ENCODE data around the gene HERC2.
"Not testable (repeated sequence)": the region's sequence is repeated elsewhere in the genome, so short reads cannot be mapped to it uniquely, and the experiment has no call there.

Gene HERC2

DNA sequence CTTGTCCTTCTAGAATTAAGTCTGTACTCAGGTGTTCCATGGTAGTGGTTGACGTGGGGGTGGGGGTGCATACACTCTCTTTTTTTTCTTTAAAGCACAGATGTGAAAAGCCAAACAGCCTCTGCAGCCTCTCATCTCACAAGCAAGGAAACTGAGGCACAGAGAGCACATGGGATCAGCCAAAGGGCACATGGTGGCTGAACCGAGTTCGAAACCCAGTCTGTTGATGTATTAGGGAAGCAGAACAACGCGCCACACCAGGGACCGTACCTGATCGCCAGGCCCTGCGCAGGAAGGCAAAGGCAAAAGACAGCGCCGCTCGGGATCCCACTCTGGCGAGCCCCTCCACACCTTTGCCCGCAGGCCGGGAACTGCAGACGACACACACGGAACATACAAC, 47.3 kb downstream of the HERC2 start:
- no peak for DNase-seq

DNA sequence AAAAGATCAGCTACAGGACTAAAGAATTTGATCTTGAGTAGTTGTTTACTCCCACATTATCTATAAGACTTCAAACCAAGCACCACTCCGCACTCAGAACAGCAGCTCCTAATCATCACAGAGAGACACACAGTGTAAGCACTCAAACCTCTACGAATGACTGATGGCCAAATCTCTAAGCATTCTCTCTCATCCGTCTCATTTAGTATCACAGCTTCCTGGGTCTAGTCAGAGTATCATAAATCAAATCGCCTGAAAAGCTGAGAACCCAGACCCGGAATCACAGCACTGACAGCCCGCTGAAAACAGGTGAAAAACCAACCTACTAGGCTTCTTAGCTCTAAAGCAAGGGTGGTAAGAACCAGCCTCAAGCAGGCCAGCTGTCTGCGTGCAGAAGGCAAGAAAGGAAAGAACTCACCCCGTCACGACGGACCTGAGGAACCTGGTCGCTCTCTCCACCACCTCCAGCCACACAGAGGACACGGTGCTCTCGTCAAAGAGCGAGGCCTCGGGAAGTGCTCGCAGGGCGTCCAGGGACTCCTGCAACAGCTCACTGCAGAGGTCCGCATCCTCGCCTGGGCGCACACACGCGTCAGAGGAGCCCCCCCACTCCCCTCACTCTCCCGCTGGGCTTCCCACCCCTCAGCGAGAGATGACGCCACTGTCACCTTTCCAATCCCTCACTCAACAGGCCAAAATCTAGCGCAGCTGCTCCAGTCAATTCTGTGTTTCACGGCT, 47.9 kb downstream of the HERC2 start:
- no peak for DNase-seq

DNA sequence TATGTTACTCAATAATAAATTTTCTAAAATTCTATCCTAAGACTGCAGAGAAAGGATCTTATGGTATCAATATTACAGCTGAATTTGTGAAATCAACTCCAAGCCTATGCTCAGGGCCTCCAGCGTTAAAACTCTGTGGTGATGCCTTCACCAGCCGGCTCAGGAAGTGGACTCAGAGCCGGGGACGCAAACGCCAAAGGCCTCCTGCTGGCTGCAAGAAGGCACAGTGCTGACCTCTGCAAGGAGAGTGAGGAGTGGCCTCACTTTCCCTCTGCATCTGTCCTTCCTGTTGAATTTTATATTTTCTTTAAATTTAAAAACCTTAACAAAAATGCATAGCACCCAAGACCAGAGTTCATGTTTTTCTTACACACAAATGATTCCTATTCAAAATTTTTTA, 48.5 kb downstream of the HERC2 start:
- DNase-seq = no peak

DNA sequence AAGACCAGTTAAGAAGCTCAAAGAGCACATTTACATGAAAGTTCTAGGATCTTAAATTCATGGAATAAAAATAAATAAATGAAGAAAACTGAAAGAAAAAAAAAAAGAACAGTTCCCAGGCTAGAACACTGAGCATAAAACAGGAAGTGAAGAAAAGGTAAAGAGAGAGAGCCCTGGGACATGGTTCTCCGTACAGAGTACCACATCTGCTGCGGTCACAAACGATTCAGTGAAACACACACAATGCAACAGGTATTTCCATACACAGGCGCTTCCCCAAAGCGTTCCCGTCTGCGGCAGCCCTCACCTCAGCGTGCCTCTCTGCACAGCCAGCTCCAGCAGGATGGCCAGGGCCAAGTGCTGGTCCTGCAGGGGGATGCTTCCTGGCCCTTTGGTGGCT, 49.4 kb downstream of the HERC2 start:
- DNase-seq = no peak

DNA sequence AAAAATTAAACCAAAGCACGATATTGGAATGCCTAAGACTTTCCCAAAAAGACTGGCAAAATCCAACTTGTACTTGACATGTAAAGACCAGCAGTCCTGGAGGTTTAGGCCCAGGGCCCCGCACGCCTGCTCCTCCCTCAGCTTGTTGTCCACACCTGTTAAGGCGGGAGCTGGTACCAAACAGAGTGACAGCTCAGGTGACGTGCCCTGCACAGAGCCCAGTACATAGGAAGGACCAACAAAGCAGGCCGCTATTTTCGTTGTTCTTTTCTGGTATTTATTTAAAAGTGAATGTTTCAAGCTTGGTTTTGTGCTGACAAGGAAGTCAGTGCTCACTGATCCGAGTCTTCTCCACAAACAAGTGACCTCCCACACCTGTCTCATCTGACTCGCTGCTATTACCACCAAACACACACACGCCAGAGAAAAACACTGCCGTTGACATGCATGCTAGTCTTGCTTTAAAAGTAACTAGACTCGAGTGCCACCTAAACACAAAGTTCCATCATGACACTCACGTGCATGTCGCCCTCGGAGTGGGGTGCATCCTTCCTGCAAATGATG, 50.2 kb downstream of the HERC2 start:
- no peak for DNase-seq

DNA sequence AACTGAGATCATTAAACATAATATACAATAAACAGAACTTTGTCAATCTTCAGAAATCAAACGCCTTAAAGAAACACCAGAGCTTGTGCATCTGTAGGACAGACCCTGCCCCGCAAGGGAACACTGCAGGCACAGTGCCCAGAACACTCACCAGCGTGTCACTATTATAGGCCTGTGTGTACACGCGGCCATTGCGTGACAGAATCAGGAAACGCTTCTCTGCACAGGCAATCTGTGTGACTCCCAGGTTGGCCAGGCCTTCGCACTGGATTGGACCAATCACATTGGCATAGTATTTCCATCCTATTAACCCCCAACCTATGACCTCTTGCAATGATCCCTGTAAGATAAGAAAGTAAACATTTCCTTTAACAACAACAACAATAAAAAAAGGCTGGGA, 52.9 kb downstream of the HERC2 start:
- DNase-seq = no peak

DNA sequence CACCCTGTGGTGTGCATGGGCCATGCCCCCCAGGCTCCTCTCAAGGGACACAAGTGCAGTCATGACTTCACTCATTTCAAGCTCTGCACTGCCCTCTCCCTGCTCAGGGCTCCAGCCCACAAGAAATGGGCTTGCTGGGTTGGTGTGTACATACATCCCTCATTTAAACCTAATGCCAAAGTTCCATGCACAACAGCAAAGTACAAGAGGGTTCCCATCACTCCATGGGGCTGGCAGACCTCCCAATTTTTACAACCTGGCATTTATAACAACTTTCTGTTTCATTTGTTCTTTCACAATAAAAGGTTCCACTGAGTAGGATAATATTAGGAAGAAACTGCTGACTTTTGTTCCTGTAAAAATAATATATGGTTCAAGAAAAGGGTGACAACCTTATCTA, 54.3 kb downstream of the HERC2 start:
- no peak for DNase-seq

DNA sequence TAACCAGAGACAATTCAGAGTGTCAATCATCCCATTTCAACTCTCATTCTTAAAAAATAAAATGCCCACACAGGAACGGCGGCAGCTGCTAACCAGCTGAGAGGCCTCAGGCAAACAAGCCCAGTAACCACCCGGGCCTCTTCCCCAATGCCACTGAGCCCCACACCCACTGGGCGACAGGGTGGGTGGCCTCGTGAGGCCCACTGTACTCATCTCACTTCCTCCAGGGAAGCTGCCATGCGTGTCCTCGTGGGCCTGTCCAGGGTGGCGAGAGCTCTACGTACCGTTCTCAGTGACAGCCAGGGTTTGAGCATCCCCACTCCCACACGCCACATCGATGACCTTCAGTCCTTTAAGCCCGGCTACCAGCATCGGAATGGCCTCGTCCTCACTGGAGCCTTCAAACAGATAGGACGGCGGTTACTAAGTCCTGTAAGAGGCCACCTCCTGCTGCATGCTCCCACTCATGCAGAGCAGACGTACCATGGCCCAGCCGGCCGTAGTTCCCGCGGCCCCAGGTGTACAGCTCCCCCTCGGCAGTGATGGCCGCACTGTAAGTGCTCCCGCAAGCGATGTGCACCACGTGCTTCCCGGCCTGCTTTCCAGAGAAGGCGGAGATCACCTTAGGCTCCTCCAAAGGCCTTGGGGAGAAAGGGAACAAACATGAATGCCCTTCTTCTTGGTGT, 56.5 kb downstream of the HERC2 start:
- DNase-seq = no peak

DNA sequence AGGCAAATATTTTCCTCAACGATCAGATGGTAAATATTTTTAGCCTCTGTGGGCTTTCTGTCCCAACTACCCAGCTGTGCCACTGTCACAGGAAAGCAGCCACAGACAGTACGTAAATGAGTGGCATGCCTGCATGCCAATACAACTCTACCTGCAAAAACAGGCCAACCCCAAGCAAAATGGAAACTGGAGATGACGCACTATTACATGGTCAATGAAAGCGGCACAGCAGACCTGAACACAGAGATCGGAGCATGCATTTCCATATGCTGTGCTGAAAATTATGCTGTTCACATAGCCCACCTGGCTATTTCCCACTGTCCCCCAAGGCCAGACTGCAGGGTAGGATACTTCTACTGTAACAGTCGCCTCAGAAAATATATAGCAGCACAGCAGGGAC, 57.8 kb downstream of the HERC2 start:
- no peak for DNase-seq

DNA sequence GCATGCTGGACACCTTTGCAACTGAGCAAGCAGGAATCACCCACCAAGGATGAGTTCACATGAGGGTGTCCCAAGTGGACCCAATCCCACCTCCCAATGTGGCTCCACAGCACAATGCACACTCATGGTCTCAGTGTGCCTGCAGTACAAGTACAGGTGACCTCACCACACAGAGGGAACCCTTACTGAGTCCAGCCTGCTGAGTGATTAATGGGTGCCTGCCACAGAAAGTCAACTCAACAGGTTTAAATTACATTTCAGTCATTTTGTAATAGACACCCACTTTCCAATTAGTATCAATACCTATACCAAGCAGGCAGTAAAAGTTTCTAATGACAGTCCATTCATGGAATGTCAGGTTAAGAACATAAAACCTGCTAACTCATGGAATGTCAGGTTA, 59.5 kb downstream of the HERC2 start:
- DNase-seq = no peak

DNA sequence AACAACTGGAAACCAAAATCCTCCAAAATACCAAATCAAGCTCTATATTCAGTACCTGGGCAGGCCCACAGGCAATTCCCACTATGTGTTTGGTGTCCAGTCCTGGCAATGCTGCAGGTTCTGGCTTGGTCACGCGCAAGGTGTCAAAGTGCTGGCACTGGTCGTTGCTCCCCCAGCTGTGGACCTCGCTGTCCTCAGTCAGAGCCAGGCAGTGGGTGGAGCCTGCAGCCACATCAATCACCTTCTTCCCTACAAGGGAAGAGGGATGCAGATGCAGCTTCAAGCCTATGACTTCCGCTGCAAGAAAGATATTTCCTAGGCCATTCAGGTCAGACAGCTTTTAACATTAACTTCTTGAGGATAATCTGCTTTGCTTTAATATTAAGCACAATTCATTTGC, 61.3 kb downstream of the HERC2 start:
- no peak for DNase-seq

DNA sequence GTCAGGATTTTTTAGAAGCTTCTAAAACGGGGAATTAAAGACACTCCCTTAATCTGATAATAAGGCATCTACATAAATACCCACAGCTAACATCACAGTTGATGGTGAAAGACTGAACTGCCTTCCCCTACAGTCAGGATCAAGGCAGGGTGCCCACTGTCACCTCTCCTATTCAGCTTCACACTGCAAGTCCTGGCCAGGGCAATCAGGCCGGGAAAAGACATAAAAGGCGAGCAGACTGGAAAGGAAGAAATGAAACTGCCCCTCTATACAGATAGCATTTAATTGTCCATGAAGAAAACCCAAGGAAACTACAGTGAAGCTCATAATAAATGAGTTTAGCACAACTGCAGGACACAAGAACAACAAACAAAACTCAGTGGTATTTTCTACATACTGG, 61.7 kb downstream of the HERC2 start:
- DNase-seq = no peak

DNA sequence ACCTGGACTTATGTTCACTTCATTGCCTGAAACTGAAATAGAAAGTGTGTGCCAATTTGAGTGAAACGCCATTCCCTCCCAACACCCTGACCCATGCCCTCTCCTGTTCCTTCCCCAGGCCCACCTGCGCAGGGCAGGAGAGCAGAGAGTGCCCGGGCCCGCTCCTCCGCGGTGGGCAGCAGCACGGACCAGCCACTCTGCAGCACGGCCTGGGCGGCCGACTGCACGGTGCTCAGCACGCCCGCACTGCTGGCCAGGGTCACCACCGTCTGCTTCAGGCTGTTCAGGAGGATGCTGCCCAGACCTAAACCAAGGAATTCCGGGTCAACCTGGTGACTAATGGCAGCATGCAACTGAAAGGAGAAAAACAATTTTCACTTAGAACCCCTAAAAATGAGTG, 66.0 kb downstream of the HERC2 start:
- DNase-seq = no peak

DNA sequence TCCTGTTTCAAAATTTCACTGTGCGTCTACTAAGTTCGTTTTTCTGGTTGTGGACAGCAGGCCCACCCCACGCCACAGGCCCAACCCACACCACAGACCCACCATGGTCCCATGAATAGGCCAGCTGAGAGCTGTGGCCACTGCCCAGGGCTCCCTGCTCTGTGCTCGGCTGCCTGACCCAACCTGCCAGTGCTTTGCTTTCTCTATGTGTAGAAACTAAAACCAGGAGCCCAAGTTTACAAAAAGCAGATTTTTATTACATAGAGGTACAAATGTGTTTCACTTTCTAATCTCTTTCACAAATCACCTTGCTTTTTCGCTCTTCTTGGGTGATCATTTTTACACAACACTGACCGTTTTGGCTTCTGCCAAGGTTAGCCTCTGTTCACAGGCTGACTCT, 69.1 kb downstream of the HERC2 start:
- no peak for DNase-seq

DNA sequence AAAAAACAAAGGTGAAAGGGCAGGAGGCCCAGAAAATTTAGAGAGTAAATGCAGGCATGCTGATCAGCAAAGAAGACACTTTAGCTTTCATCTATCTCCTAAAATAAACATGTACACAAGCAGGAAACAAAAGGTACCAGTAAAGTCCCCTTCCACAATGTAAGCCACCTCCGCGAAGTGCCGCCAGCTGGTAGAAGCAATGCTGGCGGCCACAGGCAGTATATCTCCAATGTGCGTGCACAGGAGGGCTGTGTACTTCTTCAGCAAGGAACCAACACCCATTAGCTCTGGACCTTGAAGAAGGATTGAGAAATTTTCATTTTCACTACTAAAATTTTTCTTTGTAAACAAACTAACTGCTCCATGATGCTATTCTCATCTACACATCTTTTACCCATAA, 75.4 kb downstream of the HERC2 start:
- no peak for DNase-seq

DNA sequence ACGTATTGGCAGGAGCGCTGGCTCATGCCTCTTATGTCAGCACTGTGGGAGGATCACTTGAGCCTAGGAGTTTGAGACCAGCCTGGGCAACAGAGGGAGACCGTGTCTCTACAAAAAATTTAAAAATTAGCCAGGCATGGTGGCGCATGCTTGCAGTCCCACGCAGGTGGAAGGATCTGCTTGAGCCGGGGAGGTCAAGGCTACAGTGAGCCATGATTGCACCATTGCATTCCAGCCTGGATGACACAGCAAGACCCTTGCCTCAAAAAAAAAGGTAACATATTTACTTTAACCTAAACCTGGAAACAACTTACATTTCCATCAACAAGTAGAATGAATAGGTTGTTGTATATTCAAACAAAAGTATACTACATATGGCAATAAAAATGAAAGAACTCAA, 78.1 kb downstream of the HERC2 start:
- DNase-seq = no peak

DNA sequence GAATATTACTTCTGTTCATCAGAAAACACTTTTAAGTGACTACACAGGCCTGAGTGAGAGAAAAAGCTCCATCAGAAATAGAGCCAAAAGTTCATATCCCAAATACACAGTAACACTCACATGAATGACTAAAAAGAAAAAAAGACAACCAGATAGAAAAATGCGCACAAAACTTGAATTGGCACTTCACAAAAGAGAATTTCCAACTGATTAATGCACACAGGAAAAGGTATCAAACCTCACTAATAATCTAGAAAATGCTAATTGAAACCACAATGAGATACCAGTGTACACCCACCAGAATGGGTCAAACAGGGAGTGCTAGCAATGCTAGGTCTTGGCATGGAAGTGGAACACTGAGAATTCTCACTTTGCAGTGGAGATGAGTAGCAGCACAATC, 78.6 kb downstream of the HERC2 start:
- no peak for DNase-seq

DNA sequence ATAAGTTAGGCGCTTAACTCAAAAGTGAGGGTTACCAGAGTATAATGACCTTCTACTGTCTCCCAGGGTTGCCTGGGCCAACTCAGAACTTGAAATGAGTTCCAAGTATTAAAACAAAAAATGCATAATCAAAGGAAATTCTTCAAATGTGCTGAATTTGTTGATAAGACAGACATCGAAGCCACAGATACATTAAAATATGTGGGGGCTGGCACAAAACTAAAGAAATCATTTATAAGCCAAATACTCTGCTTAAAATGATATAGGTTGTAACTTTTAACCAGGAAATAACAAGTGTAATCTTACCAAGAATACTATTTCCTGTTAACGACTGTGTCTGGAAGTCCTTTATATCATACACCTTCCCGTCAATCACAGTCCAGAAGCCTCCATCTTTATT, 83.7 kb downstream of the HERC2 start:
- DNase-seq = not testable (repeated sequence)

DNA sequence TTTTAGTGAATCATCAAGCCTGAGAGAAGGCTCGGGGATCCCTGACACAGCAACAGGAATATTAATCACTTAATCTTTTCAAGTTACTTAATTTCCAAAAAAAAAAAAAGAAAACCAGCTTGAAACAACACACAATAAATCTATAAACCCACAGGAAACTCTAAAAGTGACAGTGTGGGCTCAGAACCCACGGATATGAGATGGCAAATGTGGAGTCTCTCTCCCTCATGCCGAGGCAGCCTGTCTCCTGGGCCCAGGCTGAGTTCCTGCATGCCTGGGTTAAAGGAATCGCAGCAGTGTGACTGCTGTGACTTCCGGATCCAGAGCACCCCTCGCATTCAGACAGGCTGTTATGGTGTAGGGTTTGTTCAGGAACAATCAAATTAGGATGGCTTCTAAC, 90.2 kb downstream of the HERC2 start:
- DNase-seq = not testable (repeated sequence)

DNA sequence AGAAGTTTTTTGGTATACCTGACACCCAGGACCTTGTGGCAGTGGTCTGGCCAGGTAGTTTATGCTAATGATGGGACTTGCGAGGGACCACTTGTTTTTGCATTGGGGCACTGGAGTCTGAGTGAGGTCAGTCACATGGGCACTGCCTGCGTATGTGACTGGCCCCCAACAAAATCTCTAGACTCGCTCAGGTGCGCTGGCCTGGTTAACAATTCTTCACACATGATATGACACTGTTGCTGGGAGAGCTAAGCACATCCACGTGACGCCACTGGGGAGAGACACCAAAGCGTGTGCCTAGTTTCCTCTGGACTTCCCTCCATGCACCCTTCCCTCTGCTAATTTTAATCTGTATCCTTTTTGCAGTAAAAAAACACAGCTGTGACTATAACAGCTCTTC, 90.6 kb downstream of the HERC2 start:
- DNase-seq = not testable (repeated sequence)

DNA sequence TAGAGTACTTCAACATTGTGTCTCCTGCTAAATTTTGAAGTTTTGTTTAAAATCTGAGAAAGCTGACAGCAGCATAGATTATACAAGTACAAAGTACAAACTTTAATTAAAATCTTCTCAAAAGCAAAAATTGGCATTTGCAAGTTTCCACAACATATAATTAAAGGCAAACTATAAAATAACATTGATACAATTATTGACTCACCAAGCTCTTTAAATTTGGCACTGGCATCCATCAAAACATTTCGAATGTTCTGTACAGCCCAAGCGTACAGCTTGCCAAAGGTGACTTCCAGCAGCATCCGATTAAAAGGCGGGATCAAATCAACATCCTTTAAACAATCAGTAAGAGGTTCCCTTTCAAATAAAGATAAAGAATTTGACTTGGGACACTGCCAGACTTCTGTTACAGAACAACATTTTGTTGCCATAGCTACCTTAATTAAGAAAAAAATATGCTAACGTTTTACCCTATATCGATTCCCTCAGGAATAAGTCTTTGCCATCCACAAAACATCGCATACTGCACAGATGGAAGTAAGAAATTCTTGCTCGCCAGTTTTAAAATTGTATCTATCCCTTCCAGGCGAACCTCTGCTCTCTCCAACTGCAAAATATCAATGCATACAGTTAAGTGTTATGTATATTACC, 92.9 kb downstream of the HERC2 start:
- DNase-seq = peak in 1 of 2 experiments; percentile 57

DNA sequence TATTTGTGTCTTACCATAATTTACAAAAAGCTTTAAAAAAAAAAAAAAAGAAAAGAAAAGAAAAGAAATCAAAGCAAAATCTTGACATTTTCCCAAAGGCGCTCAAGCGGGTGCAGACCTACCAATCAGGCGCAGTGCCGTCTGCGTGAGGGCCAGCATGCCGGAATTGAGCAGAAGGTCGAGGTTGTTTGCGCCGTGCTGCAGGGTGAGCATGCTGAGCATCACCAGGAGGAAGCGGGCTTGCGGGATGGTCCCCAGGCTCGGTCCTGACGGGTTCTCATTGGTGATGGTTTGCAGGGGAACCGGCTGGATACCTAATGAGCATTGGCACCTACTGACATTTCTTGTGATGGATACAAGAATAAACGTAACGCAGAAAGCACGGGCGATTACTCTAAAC, 93.9 kb downstream of the HERC2 start:
- DNase-seq = no peak

DNA sequence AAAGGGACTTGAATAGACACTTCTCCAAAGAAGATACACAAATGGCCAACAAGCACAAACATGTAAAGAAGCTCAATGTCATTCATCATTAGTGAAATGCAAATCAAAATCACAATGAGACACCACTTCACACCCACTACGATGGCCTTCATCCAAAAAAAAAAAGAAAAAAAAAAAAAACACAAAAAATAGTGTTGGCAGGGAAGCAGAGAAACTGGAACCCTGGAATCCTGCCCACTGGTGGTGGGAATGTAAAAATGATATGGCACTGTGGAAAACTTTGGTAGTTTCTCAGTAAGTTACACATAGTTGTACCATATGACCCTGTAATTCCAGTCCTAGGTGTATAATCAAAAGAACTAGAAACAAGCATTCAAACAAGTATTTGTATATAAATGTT, 94.7 kb downstream of the HERC2 start:
- not testable (repeated sequence) for DNase-seq

DNA sequence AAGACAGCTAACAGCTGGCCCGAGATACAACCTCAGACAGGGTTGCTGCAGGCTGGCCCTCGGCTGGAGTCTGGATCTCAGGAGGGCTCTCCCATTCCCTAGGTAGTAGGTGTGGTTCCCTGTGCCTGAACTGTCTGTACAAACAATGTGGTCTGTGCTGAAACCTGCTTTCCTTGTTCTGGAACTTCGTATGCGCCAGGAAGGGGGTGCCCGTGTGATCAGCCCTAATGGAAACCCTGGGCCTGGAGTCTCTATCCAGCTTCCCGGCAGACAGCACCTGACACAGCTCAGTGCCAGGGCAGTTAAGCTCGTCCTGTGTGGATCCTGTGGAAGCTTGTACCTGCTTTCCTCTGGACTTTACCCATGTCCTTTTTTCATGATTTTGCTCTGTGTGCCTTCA, 99.4 kb downstream of the HERC2 start:
- DNase-seq = not testable (repeated sequence)
